Measurements from ENCODE around the gene DLX5. TPM values are rescaled to one million over a fixed set of nuclear protein-coding genes. Genes with fewer than 3 reads are reported as not detected.

The DLX5 gene
- total and polyA plus RNA-seq, 2 donors (not counting 3 experiments of a cell fraction or from before 2014, with no cell fraction given) = not detected

DNA sequence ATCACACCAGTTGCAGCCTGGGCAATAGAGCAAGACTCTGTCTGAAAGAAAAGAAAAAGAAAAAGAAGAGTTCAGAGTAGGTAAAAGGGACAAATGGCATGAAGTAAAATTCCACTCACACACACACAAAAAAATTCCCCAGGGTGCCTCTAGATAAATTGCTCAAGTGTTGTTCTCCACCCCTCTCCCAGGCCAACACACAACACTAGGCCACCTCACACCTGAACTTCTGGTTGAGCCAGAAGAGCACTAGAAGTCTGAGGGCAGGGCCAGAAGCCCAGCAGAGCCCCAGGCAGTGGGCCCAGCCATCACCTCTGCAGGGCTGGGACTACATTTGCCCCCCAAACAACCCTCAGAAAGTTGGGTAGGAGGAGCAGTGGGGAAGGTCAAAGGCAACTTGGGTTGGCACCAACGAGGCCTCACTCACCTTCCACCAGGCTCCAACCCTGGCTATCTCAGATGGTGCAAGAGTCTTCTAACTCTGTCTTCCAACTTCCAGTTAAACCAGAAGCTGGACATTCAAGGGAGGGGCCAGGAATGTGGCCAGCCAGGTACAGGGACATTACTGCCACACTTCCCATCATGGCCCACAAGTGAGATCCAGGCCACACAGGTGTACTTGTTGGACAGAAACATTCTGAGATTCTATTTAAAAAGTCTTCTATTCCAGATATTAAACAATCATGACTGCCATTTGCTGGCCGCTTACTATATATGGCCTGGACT, 44.9 kb downstream of the DLX5 start:
- H3K4me2 ChIP-seq (ENCODE audit: insufficient read depth, low read length) = no peak overlapping the region
- ChIA-PET CTCF (no interaction called here), POLR2A (no interaction called here)
- no peak for DNase-seq (ENCODE audit: low read depth, low spot score)
- H3K4me1 ChIP-seq (ENCODE audit: control insufficient read depth, extremely low read depth, insufficient read depth, low read length) = no peaks in the 10 kb centered on the region
- no peak overlapping the region for H3K9ac ChIP-seq (replicated peaks; ENCODE audit: extremely low read depth, insufficient read depth, low read length)
- BruUV-seq (replicated peaks) = no TSS peak
- dilution Hi-C loops (cut with MboI; ENCODE audit: extremely low pct_ligation_motif_present, low sequenced_read_pairs) (no loop called here), intact Hi-C loops (cut with micrococcal nuclease) (no loop called here)
- FAIRE-seq = no peak
- H2AFZ ChIP-seq (ENCODE audit: low read depth, low read length) = no peak overlapping the region
- H3K79me2 ChIP-seq (ENCODE audit: control insufficient read depth, insufficient read depth, low read length) = no peaks in the 10 kb centered on the region
- no peaks in the 10 kb centered on the region for H3K9me3 ChIP-seq (replicated peaks; ENCODE audit: control insufficient read depth, insufficient read depth, low read length)
- H3K27me3 ChIP-seq (ENCODE audit: control insufficient read depth in 2 of 2, insufficient read depth in 2 of 2, low read length in 2 of 2) = no peaks in the 10 kb centered on the region
- no peaks in the 10 kb centered on the region for H3K36me3 ChIP-seq (ENCODE audit: control insufficient read depth in 2 of 2, extremely low read depth in 1 of 2, insufficient read depth in 2 of 2, low read length in 2 of 2)
- H3K9me1 ChIP-seq (replicated peaks; ENCODE audit: control insufficient read depth, extremely low read depth, insufficient read depth, low read length) = no peaks in the 10 kb centered on the region
- H4K20me1 ChIP-seq (replicated peaks; ENCODE audit: control insufficient read depth, extremely low read depth, insufficient read depth, low read length) = no peaks in the 10 kb centered on the region
- TF ChIP-seq POLR2AphosphoS5 (IDR thresholded peaks at IDR 0.05; ENCODE audit: insufficient read depth, low read depth, low read length) (no peak), EZH2 (IDR thresholded peaks at IDR 0.05; ENCODE audit: borderline replicate concordance, low read depth, low read length, severe bottlenecking) (no peak), GATA2 (IDR thresholded peaks at IDR 0.05; ENCODE audit: insufficient read depth, insufficient read length, low read depth, low read length) (no peak), MYC (IDR thresholded peaks at IDR 0.05; ENCODE audit: low read depth, low read length) (no peak), JUN (IDR thresholded peaks at IDR 0.05; ENCODE audit: borderline replicate concordance, insufficient read depth, insufficient read length, low read depth) (no peak), FOS (IDR thresholded peaks at IDR 0.05; ENCODE audit: borderline replicate concordance, insufficient read depth, low read length) (no peak)
- TF ChIP-seq, protein P1, sequence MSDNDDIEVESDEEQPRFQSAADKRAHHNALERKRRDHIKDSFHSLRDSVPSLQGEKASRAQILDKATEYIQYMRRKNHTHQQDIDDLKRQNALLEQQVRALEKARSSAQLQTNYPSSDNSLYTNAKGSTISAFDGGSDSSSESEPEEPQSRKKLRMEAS (IDR thresholded peaks at IDR 0.05; ENCODE audit: insufficient read depth, insufficient read length) = no peak
- H3K4me3 ChIP-seq (replicated peaks in 1 of 3; ENCODE audit: insufficient read depth in 1 of 3, low read depth in 1 of 3, low read length in 3 of 3) = no peak overlapping the region
- H3K27ac ChIP-seq (ENCODE audit: insufficient read depth, low read depth, low read length) = no peak overlapping the region

DNA sequence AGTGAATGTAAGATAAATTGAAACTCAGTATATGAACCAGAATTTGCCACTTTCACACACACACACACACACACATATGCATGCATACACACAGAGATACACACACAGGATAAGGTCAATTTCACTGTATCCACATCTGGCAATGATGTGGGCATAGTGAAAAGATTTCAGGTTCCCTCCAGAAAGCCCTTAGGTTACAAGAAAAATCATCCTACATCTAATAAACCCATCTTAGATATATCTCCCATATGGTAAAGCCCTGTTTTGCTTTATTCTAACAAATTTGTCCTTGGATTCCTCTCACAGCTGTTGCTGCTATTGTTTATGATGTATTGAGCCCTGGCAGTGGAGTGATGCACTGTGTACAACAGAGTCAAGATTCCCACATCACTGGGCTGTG, 47.2 kb downstream of the DLX5 start:
- dilution Hi-C loops (cut with MboI; ENCODE audit: extremely low pct_ligation_motif_present, low sequenced_read_pairs) = no loop called here
- Histone ChIP-seq H3K4me2 (ENCODE audit: insufficient read depth, low read length) (no peak overlapping the region), H4K20me1 (replicated peaks; ENCODE audit: control insufficient read depth, extremely low read depth, insufficient read depth, low read length) (no peaks in the 10 kb centered on the region), H3K4me3 (replicated peaks in 1 of 3; ENCODE audit: insufficient read depth in 1 of 3, low read depth in 1 of 3, low read length in 3 of 3) (no peak overlapping the region), H2AFZ (ENCODE audit: low read depth, low read length) (no peak overlapping the region), H3K4me1 (ENCODE audit: control insufficient read depth, extremely low read depth, insufficient read depth, low read length) (no peaks in the 10 kb centered on the region), H3K27me3 (ENCODE audit: control insufficient read depth in 2 of 2, insufficient read depth in 2 of 2, low read length in 2 of 2) (no peaks in the 10 kb centered on the region), H3K79me2 (ENCODE audit: control insufficient read depth, insufficient read depth, low read length) (no peaks in the 10 kb centered on the region), H3K9me3 (replicated peaks; ENCODE audit: control insufficient read depth, insufficient read depth, low read length) (no peaks in the 10 kb centered on the region), H3K36me3 (ENCODE audit: control insufficient read depth in 2 of 2, extremely low read depth in 1 of 2, insufficient read depth in 2 of 2, low read length in 2 of 2) (no peaks in the 10 kb centered on the region), H3K9me1 (replicated peaks; ENCODE audit: control insufficient read depth, extremely low read depth, insufficient read depth, low read length) (no peaks in the 10 kb centered on the region), H3K27ac (ENCODE audit: insufficient read depth, low read depth, low read length) (no peak overlapping the region), H3K9ac (replicated peaks; ENCODE audit: extremely low read depth, insufficient read depth, low read length) (no peak overlapping the region)
- BruUV-seq (replicated peaks) = no TSS peak
- DNase-seq (ENCODE audit: low read depth, low spot score) (no peak), FAIRE-seq (no peak)
- POLR2A ChIA-PET = no interaction called here
- CTCF ChIA-PET = no interaction called here
- intact Hi-C loops (cut with micrococcal nuclease) = no loop called here
- TF ChIP-seq GATA2 (IDR thresholded peaks at IDR 0.05; ENCODE audit: insufficient read depth, insufficient read length, low read depth, low read length) (no peak), POLR2AphosphoS5 (IDR thresholded peaks at IDR 0.05; ENCODE audit: insufficient read depth, low read depth, low read length) (no peak), MYC (IDR thresholded peaks at IDR 0.05; ENCODE audit: low read depth, low read length) (no peak), EZH2 (IDR thresholded peaks at IDR 0.05; ENCODE audit: borderline replicate concordance, low read depth, low read length, severe bottlenecking) (no peak), FOS (IDR thresholded peaks at IDR 0.05; ENCODE audit: borderline replicate concordance, insufficient read depth, low read length) (no peak), JUN (IDR thresholded peaks at IDR 0.05; ENCODE audit: borderline replicate concordance, insufficient read depth, insufficient read length, low read depth) (no peak), POLR2A (IDR thresholded peaks at IDR 0.05; ENCODE audit: low read depth, low read length) (no peak)
- TF ChIP-seq, protein P1 (IDR thresholded peaks at IDR 0.05; ENCODE audit: insufficient read depth, insufficient read length) = no peak
- TF ChIP-seq, protein P2, sequence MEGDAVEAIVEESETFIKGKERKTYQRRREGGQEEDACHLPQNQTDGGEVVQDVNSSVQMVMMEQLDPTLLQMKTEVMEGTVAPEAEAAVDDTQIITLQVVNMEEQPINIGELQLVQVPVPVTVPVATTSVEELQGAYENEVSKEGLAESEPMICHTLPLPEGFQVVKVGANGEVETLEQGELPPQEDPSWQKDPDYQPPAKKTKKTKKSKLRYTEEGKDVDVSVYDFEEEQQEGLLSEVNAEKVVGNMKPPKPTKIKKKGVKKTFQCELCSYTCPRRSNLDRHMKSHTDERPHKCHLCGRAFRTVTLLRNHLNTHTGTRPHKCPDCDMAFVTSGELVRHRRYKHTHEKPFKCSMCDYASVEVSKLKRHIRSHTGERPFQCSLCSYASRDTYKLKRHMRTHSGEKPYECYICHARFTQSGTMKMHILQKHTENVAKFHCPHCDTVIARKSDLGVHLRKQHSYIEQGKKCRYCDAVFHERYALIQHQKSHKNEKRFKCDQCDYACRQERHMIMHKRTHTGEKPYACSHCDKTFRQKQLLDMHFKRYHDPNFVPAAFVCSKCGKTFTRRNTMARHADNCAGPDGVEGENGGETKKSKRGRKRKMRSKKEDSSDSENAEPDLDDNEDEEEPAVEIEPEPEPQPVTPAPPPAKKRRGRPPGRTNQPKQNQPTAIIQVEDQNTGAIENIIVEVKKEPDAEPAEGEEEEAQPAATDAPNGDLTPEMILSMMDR (IDR thresholded peaks at IDR 0.05; ENCODE audit: extremely low read depth in 1 of 2, insufficient read depth in 1 of 2, low read depth in 1 of 2, low read length in 2 of 2) = no peak

Measured in endothelial cell of umbilical vein (primary cell).